Ovary (tissue), 9 donors: ENCODE data around the gene PWP2. TPM values are rescaled to one million over a fixed set of nuclear protein-coding genes. Genes with fewer than 3 reads are reported as not detected.
"Not testable (repeated sequence)": the region's sequence is repeated elsewhere in the genome, so short reads cannot be mapped to it uniquely, and the experiment has no call there.

Source experiments
- DNase-seq, 5 donors: peaks; one replicate each; pipeline ENCODE4 v3.0.0-alpha.2; 2019 to 2020
- H3K27ac ChIP-seq, 2 donors: fragments of 200-600 bp; one replicate each; pipeline versions ENCODE4 v1.5.1 to v1.8.0; 2019 to 2022
- H3K27me3 ChIP-seq: fragments of 200-600 bp; one replicate; pipeline ENCODE4 v1.8.0; 2022
- H3K36me3 ChIP-seq: fragments of 200-600 bp; sonication (generic); one replicate; pipeline ENCODE4 v1.5.1; 2019
- H3K4me1 ChIP-seq: one replicate; pipeline ENCODE4 v1.8.1; 2013; ENCODE audit warnings: mild to moderate bottlenecking, moderate library complexity; ENCODE audit not compliant: insufficient read depth
- H3K4me3 ChIP-seq: fragments of 200-600 bp; sonication (generic); one replicate; pipeline ENCODE4 v1.5.1; 2017
- H3K9me3 ChIP-seq, 2 donors: fragments of 200-600 bp in 1 of 2; sonication (generic) in 1 of 2; one replicate each; pipeline versions ENCODE4 v1.5.1 to v1.8.1; 2013 to 2019; ENCODE audit warnings: mild to moderate bottlenecking in 1 of 2, moderate library complexity in 1 of 2
- WGBS, 3 donors: extraction: QIAGEN DNeasy Blood & Tissue Kit in 1 of 3; methylation state at CpG; one replicate each; pipeline versions ENCODE4 v1.1.5 to v1.1.7; 2013 to 2017; 5-methylcytosine and 5-hydroxymethylcytosine counted together
- intact Hi-C, 4 donors: fragments of 100-400 bp; cut with DNase I; formaldehyde crosslinking; loops; one replicate each; pipeline versions ENCODE4 v1.11.0 to v1.15.1; 2022 to 2023
- polyA plus RNA-seq, 2 donors: library from polyadenylated mRNA; stranded (reverse); fragments of 200-250 nt in 1 of 2; fragments of 350-450 nt in 1 of 2; fragmentation: Illumina TruSeq in 1 of 2; extraction: RNeasy Lipid Tissue Mini Kit (QIAGEN cat#74804) in 1 of 2; gene quantifications; one replicate each; pipeline ENCODE4 v1.2.3, GENCODE V29; 2013 to 2014
- total RNA-seq, 7 donors: library from RNA; depleted of rRNA in 2 of 7; stranded (reverse); fragments of >200 nt in 2 of 7; fragmentation: NEBNext Ultra II Directional in 3 of 7; extraction: Animal tissue kit (Norgen Biotek cat#: 25700) in 3 of 7; gene quantifications; one replicate each; pipeline versions ENCODE4 v1.1.0 to v1.2.4, GENCODE V29; 2016 to 2023
- donor health status: DM: no; HTN: no; CAD: no; lungs with moderate emphysema.
- donor health status: DM: no; HTN: no; CAD: no.
- donor health status: Bipolar disorder and iron deficiency.
- donor health status: DM: yes; HTN: yes; CAD: no.
- donor health status: DM: no; HTN: no; CAD: no.
- donor health status: DM: yes; HTN: yes; CAD: no.

Gene PWP2
- total and polyA plus RNA-seq, 9 donors: 1.2 to 9.3 (median 4.3) TPM

GRCh38 chr21:44140552-44140932 is 33.3 kb downstream of the PWP2 start:
- H3K9me3 ChIP-seq, H3K4me1 ChIP-seq, DNase-seq, H3K36me3 ChIP-seq, intact Hi-C loops, H3K27ac ChIP-seq, H3K4me3 ChIP-seq, H3K27me3 ChIP-seq: not testable (repeated sequence)
- WGBS, 3 donors: no CpG with 5 or more reads among the region's 18 CpGs

DNA sequence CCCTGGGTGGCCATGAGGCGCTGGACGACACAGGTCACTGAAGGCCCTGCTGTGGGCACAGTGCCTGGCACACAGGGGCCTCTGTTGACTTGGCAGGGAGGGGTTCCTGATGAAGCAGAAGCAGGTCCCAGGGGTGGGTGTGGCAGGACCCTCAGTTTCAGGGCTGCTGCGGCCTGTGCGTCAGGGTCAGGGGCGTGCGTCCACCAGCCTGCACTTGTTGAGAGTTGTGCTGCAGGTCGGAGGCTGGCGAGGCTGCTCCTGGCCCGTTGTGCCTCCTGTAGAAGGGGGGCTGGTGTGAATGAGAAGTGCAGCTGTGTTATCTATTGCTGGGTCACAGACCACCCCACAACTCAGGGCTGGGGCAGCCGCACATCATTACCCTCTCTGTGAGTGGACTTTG is 35.3 kb downstream of the PWP2 start:
- no CpG with 5 or more reads among the region's 10 CpGs for WGBS, 3 donors
- intact Hi-C loops, H3K4me3 ChIP-seq, H3K4me1 ChIP-seq, H3K36me3 ChIP-seq, DNase-seq, H3K27me3 ChIP-seq, H3K9me3 ChIP-seq, H3K27ac ChIP-seq: not testable (repeated sequence)

- H3K9me3 ChIP-seq, H3K36me3 ChIP-seq, H3K4me3 ChIP-seq, H3K27ac ChIP-seq, DNase-seq, H3K4me1 ChIP-seq, intact Hi-C loops, H3K27me3 ChIP-seq: not testable (repeated sequence)
- no CpG with 5 or more reads among the region's 17 CpGs for WGBS, 3 donors
These were observed 36.2 kb downstream of the PWP2 start for GRCh38 chr21:44143380-44143779.

- H3K9me3 ChIP-seq, H3K27ac ChIP-seq, H3K4me1 ChIP-seq, H3K36me3 ChIP-seq, DNase-seq, H3K27me3 ChIP-seq, intact Hi-C loops, H3K4me3 ChIP-seq: not testable (repeated sequence)
- WGBS, 3 donors: no CpG with 5 or more reads among the region's 8 CpGs
These were observed 36.8 kb downstream of the PWP2 start for GRCh38 chr21:44143996-44144395.

DNA sequence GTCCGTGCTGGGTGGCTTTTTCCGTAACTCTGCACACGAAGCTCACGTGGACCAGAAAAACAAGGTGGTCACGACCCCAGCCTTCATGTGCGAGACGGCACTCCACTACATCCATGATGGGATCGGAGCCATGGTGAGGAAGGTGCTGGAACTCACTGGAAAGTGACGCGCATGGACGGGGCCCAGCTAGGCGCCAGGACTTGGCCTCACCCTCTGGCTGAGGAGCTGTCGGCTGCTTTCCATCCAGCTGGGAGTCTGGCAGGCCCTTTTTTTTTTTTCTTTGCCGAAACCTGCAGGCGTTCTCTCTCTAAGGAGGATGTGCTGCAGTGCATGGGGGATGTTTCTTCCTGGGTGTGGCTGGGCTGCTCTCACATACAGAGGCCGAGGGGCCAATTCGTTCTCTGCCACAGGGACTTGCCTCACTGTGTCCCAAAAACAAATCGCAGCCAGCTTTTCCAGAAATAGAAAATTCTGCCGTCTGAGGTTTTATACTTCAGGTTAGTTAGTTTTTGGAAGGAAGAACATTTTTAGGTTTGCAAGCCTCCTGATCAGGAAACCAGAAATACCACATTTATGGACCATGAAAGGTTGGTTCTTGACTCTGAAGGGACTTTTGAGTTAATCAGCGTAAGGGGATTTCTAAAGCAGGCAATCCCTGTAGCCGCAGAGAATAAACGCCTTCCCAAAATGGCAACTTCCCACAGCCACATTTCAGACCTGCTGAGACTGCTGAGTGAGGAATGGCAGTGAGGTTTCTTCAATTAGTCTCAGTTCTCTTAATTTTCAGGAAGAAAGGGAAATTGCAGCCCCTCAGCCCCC is 37.8 kb downstream of the PWP2 start:
- WGBS, 3 donors: no CpG with 5 or more reads among the region's 22 CpGs
- H3K4me1 ChIP-seq, DNase-seq, intact Hi-C loops, H3K9me3 ChIP-seq, H3K36me3 ChIP-seq, H3K4me3 ChIP-seq, H3K27ac ChIP-seq, H3K27me3 ChIP-seq: not testable (repeated sequence)

DNA sequence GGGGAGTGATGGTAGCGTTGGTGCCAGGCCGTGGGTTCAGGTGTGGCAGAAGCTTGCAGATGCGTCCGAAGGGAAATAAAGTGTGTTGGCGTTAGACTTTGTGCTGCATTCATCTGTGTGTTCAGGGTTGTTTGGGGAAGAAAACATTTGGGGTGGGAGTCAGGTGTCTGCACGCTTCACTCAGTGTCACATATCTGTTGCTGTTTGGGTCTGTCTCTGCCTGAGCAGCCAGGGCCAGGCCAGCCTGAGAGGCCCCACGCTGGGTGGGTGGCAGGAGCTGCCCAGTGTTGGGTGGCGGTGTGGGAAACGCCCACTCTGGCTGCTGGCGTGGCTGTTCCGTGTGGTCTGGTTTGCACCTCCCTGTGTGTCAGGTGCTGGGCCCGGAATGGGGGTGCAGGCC is 38.4 kb downstream of the PWP2 start:
- DNase-seq, H3K4me3 ChIP-seq, H3K36me3 ChIP-seq, H3K4me1 ChIP-seq, H3K27ac ChIP-seq, H3K27me3 ChIP-seq, H3K9me3 ChIP-seq, intact Hi-C loops: not testable (repeated sequence)
- WGBS, 3 donors: no CpG with 5 or more reads among the region's 12 CpGs

GRCh38 chr21:44147108-44147507 is 39.9 kb downstream of the PWP2 start:
- no CpG with 5 or more reads among the region's 8 CpGs for WGBS, 3 donors
- H3K36me3 ChIP-seq, DNase-seq, H3K9me3 ChIP-seq, H3K4me3 ChIP-seq, intact Hi-C loops, H3K4me1 ChIP-seq, H3K27me3 ChIP-seq, H3K27ac ChIP-seq: not testable (repeated sequence)

DNA sequence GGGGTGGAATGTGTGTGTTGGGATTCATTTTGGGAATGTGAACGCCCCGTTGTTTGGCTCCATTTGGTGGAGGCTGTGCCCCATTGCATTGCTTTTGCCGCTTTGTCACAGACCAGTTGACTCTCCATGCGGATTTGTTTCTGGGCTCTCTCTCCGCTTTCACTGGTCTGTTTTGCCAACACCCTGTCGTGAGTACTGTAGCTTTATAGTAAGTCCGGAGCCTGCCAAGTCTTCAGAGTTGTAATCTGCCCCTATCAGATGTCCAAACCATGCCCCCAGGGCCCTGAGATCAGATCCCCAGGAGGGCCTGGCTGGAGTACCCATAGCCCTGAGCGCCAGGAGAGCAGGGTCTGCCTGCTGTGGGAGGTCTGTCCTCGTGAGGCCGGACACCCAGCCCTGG is 43.1 kb downstream of the PWP2 start:
- H3K27ac ChIP-seq, DNase-seq, H3K9me3 ChIP-seq, H3K36me3 ChIP-seq, H3K27me3 ChIP-seq, H3K4me3 ChIP-seq, H3K4me1 ChIP-seq, intact Hi-C loops: not testable (repeated sequence)
- no CpG with 5 or more reads among the region's 10 CpGs for WGBS, 3 donors

DNA sequence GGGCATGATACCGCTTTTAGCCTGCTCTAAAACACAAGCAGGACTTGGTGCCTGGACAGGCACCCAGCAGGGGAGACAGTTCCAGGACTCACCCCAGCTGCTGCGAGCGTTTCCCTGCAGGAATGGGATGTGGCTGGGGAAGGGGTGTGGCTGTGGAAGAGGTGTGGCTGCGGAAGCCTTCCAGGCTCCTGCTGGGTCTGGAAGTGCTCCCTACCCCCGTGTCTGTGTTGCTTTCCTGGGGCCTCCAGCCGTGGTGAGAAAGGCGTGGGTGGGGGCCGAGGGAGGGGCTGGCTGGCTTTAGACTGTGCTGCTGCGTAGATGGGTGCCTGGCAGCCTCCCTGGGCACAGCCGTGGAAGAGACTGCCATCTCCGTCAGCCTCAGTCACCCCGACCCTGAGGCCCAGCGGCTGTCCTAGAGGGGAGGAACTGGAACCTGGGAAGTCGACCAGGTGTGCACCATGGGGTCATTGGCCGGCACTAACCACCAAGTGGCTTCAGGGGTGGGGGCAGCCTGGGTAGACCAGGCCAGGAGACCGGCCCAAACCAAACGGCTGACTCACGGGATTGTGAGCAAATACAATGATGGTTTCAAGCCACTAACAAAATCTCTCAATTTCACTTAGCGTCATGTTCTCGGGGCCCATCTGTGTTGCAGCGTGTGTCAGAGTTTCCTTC is 46.2 kb downstream of the PWP2 start:
- DNase-seq, H3K4me3 ChIP-seq, H3K4me1 ChIP-seq, intact Hi-C loops, H3K27me3 ChIP-seq, H3K36me3 ChIP-seq, H3K27ac ChIP-seq, H3K9me3 ChIP-seq: not testable (repeated sequence)
- WGBS, 3 donors: no CpG with 5 or more reads among the region's 21 CpGs

DNA sequence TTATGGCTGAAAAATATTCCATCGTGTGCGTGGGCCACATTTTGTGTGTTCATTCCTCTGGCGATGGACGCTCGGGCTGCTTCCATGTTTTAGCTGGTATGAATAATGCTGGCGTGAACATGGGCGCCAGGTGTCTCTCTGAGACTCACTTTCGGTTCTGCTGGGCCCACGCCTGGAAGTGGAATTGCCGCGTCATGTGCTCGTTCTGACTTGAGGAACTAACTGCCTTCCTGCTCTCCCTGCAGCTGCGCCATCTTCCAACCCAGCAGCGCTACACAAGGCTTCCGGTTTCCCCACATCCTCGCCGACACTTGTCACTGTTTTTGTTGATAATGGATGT is 46.7 kb downstream of the PWP2 start:
- H3K27ac ChIP-seq, H3K4me3 ChIP-seq, H3K9me3 ChIP-seq, intact Hi-C loops, H3K27me3 ChIP-seq, DNase-seq, H3K4me1 ChIP-seq, H3K36me3 ChIP-seq: not testable (repeated sequence)
- WGBS, 3 donors: 94 to 100% methylated on average over 3 to 8 of the region's 17 CpGs; no CpG with 5 or more reads in 1 of the 3 donors

DNA sequence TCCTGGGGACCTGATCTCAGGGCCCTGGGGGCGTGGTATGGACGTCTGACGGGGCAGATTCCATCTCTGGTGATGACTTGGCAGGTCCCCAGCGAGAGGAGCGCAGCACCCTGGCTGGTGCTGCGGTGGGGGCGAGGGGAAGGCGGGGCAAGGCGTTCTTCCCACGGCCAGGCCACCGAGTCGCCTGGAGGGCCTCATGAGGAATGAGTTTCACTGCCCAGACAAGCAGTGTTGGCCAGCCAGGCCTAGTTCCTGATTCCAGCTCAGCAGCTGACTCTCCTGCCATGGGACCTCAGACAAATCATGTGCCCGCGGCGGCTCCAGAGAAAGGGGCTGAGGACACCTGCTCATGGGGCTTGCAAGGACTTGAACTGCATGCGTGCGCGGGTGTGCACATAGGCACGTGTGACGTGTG is 47.6 kb downstream of the PWP2 start:
- H3K4me3 ChIP-seq, intact Hi-C loops, H3K4me1 ChIP-seq, DNase-seq, H3K27ac ChIP-seq, H3K27me3 ChIP-seq, H3K9me3 ChIP-seq, H3K36me3 ChIP-seq: not testable (repeated sequence)
- no CpG with 5 or more reads among the region's 20 CpGs for WGBS, 3 donors

DNA sequence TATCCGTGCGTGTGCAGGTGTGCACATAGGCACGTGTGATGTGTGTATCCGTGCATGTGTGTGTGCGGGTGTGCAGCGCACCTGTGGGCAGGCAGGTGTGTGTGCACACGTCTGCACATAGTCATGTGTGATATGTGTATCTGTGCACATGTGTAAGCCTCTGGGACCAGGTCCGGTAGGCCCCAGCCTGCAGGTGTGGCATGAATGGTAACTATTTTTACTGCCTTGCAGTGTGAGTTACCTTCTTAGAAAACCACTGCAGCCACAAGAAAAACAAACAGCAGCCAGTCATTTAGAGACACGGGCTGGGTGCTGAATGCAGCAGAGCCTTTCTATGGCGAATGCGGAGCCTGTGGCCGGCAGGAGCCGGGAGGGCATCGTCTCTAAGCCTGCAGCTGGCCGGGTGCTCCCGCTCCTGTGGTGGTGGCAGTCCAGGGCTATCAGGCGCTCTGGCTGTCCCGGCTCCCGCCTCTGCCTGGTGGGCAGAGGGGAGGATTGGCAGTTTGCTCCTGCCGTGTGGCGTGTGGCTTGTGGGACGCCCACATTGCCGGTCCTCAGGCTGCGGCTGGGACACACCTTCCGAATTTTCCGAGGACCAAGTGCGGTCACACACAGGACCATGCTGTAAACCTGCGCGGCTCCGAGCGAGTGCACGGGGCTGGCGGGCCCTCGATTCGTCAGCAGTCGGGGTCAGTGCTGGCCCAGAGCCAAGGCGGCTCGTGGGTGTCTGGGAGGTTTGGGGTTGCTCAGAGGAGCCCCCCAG is 48.2 kb downstream of the PWP2 start:
- H3K9me3 ChIP-seq, H3K4me1 ChIP-seq, DNase-seq, H3K36me3 ChIP-seq, H3K4me3 ChIP-seq, H3K27me3 ChIP-seq, intact Hi-C loops, H3K27ac ChIP-seq: not testable (repeated sequence)
- no CpG with 5 or more reads among the region's 38 CpGs for WGBS, 3 donors
